OCI-LY7 (cell line): ENCODE data around the gene PARP3.

Experiments
- EZH2phosphoT487 ChIP-seq: fragments of 200-600 bp; sonication (generic); IDR thresholded peaks from 2 replicates; pipeline ENCODE4 v1.6.1; 2018; ENCODE audit warnings: low read depth, borderline replicate concordance, mild to moderate bottlenecking, mixed run types, antibody characterized with exemption, low read length, moderate library complexity, mixed read lengths
- TF ChIP-seq, protein P1 (sequence below): fragments of 200-600 bp; sonication (generic); conservative IDR thresholded peaks from 2 replicates; pipeline ENCODE4 v1.5.1; 2014; ENCODE audit warnings: mild to moderate bottlenecking, antibody characterized with exemption, low read length, moderate library complexity, mixed read lengths

GRCh38 chr3:51983578-51984268 is 41.6 kb downstream of the PARP3 start:
- TF ChIP-seq, protein P1, sequence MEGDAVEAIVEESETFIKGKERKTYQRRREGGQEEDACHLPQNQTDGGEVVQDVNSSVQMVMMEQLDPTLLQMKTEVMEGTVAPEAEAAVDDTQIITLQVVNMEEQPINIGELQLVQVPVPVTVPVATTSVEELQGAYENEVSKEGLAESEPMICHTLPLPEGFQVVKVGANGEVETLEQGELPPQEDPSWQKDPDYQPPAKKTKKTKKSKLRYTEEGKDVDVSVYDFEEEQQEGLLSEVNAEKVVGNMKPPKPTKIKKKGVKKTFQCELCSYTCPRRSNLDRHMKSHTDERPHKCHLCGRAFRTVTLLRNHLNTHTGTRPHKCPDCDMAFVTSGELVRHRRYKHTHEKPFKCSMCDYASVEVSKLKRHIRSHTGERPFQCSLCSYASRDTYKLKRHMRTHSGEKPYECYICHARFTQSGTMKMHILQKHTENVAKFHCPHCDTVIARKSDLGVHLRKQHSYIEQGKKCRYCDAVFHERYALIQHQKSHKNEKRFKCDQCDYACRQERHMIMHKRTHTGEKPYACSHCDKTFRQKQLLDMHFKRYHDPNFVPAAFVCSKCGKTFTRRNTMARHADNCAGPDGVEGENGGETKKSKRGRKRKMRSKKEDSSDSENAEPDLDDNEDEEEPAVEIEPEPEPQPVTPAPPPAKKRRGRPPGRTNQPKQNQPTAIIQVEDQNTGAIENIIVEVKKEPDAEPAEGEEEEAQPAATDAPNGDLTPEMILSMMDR: no peak
- TF ChIP-seq EZH2phosphoT487: no peak
